Upper lobe of left lung (tissue), 4 donors: ENCODE results near the gene TOMM20.

ENCODE experiments used
- CTCF ChIP-seq, 6 experiments: fragments of 450-650 bp in 4 of 6; fragments of 200-600 bp in 2 of 6; sonication (generic) in 2 of 6; IDR thresholded peaks; one replicate each; pipeline ENCODE4 v1.5.1; 2016 to 2019; ENCODE audit warnings: antibody characterized with exemption in 6 of 6
- EP300 ChIP-seq, 4 donors: sonication (generic); formaldehyde crosslinking; IDR thresholded peaks; one replicate each; pipeline ENCODE4 v1.5.1; 2017; ENCODE audit warnings: antibody characterized with exemption in 4 of 4, control low read depth in 2 of 4
- POLR2A ChIP-seq, 4 donors: fragments of 450-650 bp; IDR thresholded peaks; one replicate each; pipeline ENCODE4 v1.5.1; 2016 to 2017; ENCODE audit warnings: antibody characterized with exemption in 4 of 4, mild to moderate bottlenecking in 2 of 4
- POLR2AphosphoS5 ChIP-seq, 2 donors: sonication (generic); formaldehyde crosslinking; IDR thresholded peaks; one replicate each; pipeline ENCODE4 v1.5.1; 2017; ENCODE audit warnings: antibody characterized with exemption in 2 of 2

DNA sequence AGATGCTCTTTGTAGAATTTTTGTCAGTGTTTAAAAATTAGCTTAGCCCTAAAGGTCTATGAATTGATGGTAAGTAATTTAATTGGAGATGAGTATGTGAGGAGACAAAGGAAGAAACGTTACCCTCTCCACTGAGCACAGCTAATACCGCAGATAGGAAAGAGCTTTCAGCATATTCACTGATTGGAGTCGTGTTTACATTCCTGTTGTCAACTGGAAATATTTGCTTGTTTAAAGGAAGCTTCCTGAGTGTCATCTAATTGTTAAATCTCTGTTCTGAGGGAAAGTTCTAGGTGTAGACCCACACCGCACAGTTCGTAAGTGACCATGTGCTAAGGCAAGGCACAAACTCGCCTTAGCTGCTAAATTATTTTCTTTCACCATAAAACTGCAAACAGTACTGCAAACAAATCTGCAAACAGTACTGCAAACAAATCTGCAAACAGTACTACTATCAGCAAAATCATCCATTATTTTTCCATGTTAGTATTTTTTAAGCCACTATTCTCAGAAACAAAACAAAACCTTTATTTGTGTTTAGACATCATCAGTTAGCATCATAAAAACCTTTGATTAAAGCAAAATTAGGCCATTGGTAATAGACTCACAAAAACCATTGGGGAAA, 32.6 kb downstream of the TOMM20 start:
- TF ChIP-seq CTCF (IDR thresholded peaks at IDR 0.05) (no peak), POLR2A (IDR thresholded peaks at IDR 0.05) (no peak), EP300 (IDR thresholded peaks at IDR 0.05) (no peak), POLR2AphosphoS5 (IDR thresholded peaks at IDR 0.05) (no peak)
